ENCODE measurements around the gene SCYGR5.

DNA sequence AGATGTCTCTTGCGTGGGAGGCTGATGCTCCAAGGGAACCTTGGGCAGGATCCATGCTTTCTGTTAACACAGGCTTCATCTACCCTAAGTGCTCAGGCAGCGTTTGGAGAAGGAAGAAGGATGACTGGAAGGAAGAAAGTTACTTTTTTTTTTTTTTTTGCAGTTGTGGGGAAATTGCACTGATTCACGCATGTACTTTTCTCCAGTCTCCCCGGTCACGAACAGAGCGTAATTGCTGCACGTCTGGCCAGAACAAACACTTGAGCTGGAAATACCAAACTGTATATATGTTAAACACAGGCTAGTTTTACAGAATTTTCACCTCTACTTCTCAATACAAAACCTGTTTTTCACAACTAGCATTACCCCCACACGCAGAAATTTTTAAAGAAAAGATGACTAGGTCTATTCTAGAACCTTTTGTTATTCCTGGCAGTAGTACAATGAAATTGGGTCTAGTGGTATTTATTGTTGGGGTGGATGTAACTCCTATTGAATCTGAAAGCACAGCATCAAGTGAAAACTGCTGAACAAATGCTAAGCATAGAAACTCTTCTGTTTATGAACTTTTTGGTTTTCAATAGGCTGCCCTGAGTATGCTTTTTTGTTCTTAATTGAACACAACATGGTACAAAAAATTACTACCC lies 9.3 kb upstream of the SCYGR5 start:
- no peak for TF ChIP-seq MAX (IDR thresholded peaks at IDR 0.05)
- TF ChIP-seq CEBPB (IDR thresholded peaks at IDR 0.05) = no peak
- no peak for TF ChIP-seq USF1 (IDR thresholded peaks at IDR 0.05)
- TF ChIP-seq REST (IDR thresholded peaks at IDR 0.05; ENCODE audit: low read depth) = no peak
- no peak for TF ChIP-seq EP300 (IDR thresholded peaks at IDR 0.05; ENCODE audit: borderline replicate concordance)
- no peak for TF ChIP-seq CREB1 (IDR thresholded peaks at IDR 0.05; ENCODE audit: low read depth)
- TF ChIP-seq YY1 (IDR thresholded peaks at IDR 0.05; ENCODE audit: low read depth) = no peak
- TF ChIP-seq TAF1 (IDR thresholded peaks at IDR 0.05; ENCODE audit: low read depth) = no peak
